Nephron progenitor cell (in vitro differentiated cells): ENCODE data around the gene IL10.
A peak's percentile ranks its signal among the peaks of the same experiment; 100 is the strongest.

Source experiments
- DNase-seq: peaks from one replicate; pipeline ENCODE4 v3.0.0; 2021
- H3K27ac Mint-ChIP-seq: 2 replicates; pipeline ENCODE4 v1.8.0; 2021; ENCODE audit warnings: mild to moderate bottlenecking, moderate library complexity, mixed read lengths
- H3K27me3 Mint-ChIP-seq: 2 replicates; pipeline ENCODE4 v1.8.0; 2021; ENCODE audit warnings: mild to moderate bottlenecking, low read depth, mixed read lengths; ENCODE audit not compliant: poor library complexity
- H3K36me3 Mint-ChIP-seq: 2 replicates; pipeline ENCODE4 v1.8.0; 2021; ENCODE audit warnings: low read depth, mixed read lengths
- H3K4me1 Mint-ChIP-seq: 2 replicates; pipeline ENCODE4 v1.8.0; 2021; ENCODE audit warnings: mixed read lengths
- H3K4me3 Mint-ChIP-seq: 2 replicates; pipeline ENCODE4 v1.8.0; 2021; ENCODE audit warnings: mild to moderate bottlenecking, moderate library complexity, mixed read lengths
- H3K9me3 Mint-ChIP-seq: 2 replicates; pipeline ENCODE4 v1.8.0; 2021; ENCODE audit warnings: mild to moderate bottlenecking, moderate library complexity, mixed read lengths
- TF ChIP-seq, protein P1 (sequence below): fragments of 200-600 bp; sonication (generic); IDR thresholded peaks from 2 replicates; pipeline ENCODE4 v1.5.0; 2021; ENCODE audit warnings: antibody characterized with exemption

Gene IL10

DNA sequence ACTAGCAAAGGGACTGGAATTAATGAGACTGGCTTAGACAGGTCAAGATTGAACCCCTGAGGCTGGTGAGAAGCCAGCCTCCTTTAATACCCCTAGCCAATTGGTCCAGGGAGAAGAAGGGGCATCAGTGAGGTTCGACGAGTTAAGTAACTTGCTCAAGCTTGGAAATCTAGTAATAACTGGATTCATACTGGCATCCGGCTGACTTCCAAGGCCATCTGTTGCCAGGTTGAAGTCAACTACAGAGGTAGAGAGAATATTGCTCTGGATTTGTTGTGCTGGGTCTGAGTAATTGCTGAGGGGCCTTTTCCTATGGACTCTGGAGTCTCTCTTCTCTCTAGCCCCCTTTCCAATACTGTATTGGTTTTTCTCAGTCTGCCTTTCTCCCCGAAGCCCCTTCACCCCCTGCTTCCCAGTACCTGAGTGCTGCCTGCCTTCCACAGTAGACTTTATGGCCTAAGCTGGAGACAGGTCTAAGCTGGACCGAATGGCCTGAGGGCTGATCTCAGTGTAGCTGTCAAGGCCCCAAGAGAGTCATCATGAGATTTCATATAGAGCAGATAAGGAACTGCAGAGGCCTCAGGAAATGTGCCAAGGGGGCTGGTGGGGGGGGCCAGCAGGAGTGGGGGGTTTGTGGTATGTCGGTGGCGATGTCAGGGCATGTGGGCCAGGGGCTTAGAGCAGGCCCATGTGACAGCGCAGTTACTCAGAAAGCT lies 44.2 kb downstream of the IL10 start:
- Mint-ChIP-seq H3K27me3 (peaks cover 6% of the 10 kb centered on the region), H3K4me3 (no peak overlapping the region), H3K4me1 (peaks cover 22% of the 10 kb centered on the region), H3K36me3 (peaks cover 21% of the 10 kb centered on the region), H3K27ac (no peak overlapping the region), H3K9me3 (no peaks in the 10 kb centered on the region)
- TF ChIP-seq, protein P1, sequence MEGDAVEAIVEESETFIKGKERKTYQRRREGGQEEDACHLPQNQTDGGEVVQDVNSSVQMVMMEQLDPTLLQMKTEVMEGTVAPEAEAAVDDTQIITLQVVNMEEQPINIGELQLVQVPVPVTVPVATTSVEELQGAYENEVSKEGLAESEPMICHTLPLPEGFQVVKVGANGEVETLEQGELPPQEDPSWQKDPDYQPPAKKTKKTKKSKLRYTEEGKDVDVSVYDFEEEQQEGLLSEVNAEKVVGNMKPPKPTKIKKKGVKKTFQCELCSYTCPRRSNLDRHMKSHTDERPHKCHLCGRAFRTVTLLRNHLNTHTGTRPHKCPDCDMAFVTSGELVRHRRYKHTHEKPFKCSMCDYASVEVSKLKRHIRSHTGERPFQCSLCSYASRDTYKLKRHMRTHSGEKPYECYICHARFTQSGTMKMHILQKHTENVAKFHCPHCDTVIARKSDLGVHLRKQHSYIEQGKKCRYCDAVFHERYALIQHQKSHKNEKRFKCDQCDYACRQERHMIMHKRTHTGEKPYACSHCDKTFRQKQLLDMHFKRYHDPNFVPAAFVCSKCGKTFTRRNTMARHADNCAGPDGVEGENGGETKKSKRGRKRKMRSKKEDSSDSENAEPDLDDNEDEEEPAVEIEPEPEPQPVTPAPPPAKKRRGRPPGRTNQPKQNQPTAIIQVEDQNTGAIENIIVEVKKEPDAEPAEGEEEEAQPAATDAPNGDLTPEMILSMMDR, result no peak
- no peak for DNase-seq

- Mint-ChIP-seq H3K4me3 (no peak overlapping the region), H3K4me1 (peaks cover 27% of the 10 kb centered on the region), H3K27ac (no peak overlapping the region), H3K27me3 (peaks cover 2% of the 10 kb centered on the region), H3K9me3 (no peaks in the 10 kb centered on the region), H3K36me3 (peaks cover 9% of the 10 kb centered on the region)
- peak; percentile 65 for DNase-seq
- TF ChIP-seq, protein P1, result peak; percentile 51
Measured at GRCh38 chr1:206725109-206725963, 47.0 kb downstream of the IL10 start.

DNA sequence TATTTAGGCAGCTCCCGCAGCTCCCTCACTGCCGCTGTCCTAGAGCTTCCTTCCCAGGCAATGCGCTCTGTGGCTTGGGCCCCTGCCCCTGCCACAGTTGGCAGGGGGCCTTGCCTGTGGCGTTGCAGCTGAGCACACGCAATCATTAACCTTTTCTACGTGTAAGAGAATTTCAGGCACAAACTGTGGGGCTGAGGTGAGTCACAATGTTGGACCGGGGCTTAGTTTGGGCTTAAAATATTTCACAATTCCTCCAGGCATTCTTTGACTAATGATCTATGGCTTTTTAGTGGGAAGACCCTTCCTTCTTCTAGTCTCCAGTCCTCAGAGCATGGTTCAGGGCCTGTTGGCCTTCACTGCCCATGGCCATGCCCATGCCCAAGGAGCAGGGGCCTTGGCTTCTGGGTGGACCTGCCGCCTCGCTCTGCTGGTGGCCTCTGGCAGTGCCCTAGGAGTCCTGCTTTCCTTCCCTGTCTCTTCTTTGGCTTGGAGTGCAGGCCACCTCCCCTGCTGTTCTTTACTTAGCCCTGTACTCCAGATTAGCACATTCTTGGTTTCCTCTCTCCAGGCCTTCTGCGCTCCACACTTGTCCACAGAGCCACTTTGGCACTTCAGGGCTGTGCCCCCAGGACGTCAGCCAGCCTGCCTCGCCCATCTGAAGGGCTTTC lies 48.4 kb downstream of the IL10 start:
- peaks cover 2% of the 10 kb centered on the region for H3K27me3 Mint-ChIP-seq
- peaks cover 38% of the 10 kb centered on the region for H3K4me1 Mint-ChIP-seq
- no peaks in the 10 kb centered on the region for H3K9me3 Mint-ChIP-seq
- DNase-seq, result no peak
- peak overlapping the region; percentile 29 for H3K27ac Mint-ChIP-seq
- TF ChIP-seq, protein P1, result no peak
- H3K4me3 Mint-ChIP-seq, result no peak overlapping the region
- no peaks in the 10 kb centered on the region for H3K36me3 Mint-ChIP-seq

DNA sequence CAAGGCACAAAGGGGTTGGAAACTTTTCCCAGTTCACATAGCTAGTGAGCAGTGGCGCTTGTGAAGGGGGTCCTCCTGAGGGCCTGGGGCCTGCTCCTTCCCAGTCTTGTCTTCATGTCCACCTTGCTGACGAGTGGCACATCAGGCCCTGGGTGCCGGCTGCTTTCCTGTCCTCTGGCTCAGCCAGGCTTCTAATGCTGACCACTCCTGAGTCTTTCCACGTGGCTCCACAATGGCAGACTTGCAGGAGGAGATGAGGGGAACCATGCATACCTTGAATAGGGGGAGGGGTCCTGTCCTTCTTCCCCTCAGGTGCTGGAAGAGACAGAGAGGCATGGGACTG lies 48.9 kb downstream of the IL10 start:
- peaks cover 2% of the 10 kb centered on the region for H3K27me3 Mint-ChIP-seq
- TF ChIP-seq, protein P1, result no peak
- H3K27ac Mint-ChIP-seq, result no peak overlapping the region
- no peak overlapping the region for H3K4me3 Mint-ChIP-seq
- H3K4me1 Mint-ChIP-seq, result peaks cover 41% of the 10 kb centered on the region
- no peaks in the 10 kb centered on the region for H3K9me3 Mint-ChIP-seq
- H3K36me3 Mint-ChIP-seq, result no peaks in the 10 kb centered on the region
- DNase-seq, result no peak

GRCh38 chr1:206722751-206723461 lies 49.4 kb downstream of the IL10 start:
- Mint-ChIP-seq H3K9me3 (no peaks in the 10 kb centered on the region), H3K36me3 (no peaks in the 10 kb centered on the region), H3K27ac (no peak overlapping the region), H3K4me3 (no peak overlapping the region), H3K27me3 (peaks cover 2% of the 10 kb centered on the region), H3K4me1 (peaks cover 43% of the 10 kb centered on the region)
- DNase-seq, result no peak
- TF ChIP-seq, protein P1, result no peak
